Measurements from ENCODE around the gene CENPX.

DNA sequence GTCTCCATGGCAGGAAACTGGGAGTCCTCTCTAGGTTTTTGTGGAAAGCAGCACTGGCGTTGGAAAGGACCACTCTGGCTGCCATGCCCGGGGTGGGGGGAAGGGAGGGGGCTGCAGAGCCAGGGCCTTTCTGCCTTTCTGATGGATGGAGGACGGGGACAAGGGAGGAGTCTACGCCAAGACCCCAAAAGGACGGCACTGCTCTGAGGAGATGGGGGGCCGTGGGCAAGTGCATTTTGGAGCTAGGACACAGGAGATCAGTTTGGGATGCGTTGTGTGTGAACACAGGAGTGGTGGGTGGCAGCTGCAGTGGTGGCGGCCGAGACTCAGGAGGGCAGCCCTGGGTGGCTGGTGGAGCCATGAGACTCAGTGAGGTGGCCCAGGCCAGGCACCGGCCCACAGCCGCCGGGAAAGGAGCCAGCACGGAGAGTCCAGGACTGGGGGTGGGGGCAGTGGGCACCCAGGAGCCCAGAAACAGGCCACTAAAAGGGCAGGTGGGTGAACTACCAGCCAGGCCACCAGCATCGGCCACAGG, 2.0 kb downstream of the CENPX start:
- no peak for TF ChIP-seq POLR2A (IDR thresholded peaks at IDR 0.05)
- TF ChIP-seq, protein P1, sequence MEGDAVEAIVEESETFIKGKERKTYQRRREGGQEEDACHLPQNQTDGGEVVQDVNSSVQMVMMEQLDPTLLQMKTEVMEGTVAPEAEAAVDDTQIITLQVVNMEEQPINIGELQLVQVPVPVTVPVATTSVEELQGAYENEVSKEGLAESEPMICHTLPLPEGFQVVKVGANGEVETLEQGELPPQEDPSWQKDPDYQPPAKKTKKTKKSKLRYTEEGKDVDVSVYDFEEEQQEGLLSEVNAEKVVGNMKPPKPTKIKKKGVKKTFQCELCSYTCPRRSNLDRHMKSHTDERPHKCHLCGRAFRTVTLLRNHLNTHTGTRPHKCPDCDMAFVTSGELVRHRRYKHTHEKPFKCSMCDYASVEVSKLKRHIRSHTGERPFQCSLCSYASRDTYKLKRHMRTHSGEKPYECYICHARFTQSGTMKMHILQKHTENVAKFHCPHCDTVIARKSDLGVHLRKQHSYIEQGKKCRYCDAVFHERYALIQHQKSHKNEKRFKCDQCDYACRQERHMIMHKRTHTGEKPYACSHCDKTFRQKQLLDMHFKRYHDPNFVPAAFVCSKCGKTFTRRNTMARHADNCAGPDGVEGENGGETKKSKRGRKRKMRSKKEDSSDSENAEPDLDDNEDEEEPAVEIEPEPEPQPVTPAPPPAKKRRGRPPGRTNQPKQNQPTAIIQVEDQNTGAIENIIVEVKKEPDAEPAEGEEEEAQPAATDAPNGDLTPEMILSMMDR (IDR thresholded peaks at IDR 0.05): no peak

Data from body of pancreas (tissue), 4 donors.